ENCODE measurements around the gene PRRG2.

GRCh38 chr19:49632576-49632975, 51.5 kb downstream of the PRRG2 start:
- TF ChIP-seq CTCF (IDR thresholded peaks at IDR 0.05; ENCODE audit: low read depth, low read length, poor library complexity, severe bottlenecking) = no peak
- TF ChIP-seq EZH2phosphoT487 (IDR thresholded peaks at IDR 0.05; ENCODE audit: borderline replicate concordance, low read length) = no peak

All from DOHH2 (cell line).